Activated T-cell treated with anti-CD3 and anti-CD28 coated beads for 1 hour (primary cell): ENCODE data around the gene WEE2.
"Not testable (repeated sequence)": the region's sequence is repeated elsewhere in the genome, so short reads cannot be mapped to it uniquely, and the experiment has no call there.

ENCODE experiments used
- DNase-seq: peaks from one replicate; pipeline ENCODE4 v3.0.0-alpha.2; 2020; ENCODE audit warnings: low read depth

Gene WEE2

GRCh38 chr7:141708351-141708750, at the start of gene WEE2:
TSS of gene WEE2 (plus strand) at chr7:141708353. CDS start at chr7:141708759, 406 bp downstream.
- no peak for DNase-seq

GRCh38 chr7:141659501-141659900, 48.7 kb upstream of the WEE2 start:
- no peak for DNase-seq

- DNase-seq = no peak
These were observed 47.9 kb upstream of the WEE2 start for GRCh38 chr7:141660259-141660658.

GRCh38 chr7:141663081-141663849, 44.9 kb upstream of the WEE2 start:
- no peak for DNase-seq

GRCh38 chr7:141664450-141664849, 43.7 kb upstream of the WEE2 start:
- DNase-seq = no peak

GRCh38 chr7:141665208-141666035, 42.7 kb upstream of the WEE2 start:
- DNase-seq = no peak

- no peak for DNase-seq
These were observed 42.1 kb upstream of the WEE2 start for GRCh38 chr7:141666071-141666470.

GRCh38 chr7:141668853-141669252, 39.3 kb upstream of the WEE2 start:
- no peak for DNase-seq

- no peak for DNase-seq
These were observed 36.3 kb upstream of the WEE2 start for GRCh38 chr7:141671705-141672496.

GRCh38 chr7:141673346-141673745, 34.8 kb upstream of the WEE2 start:
- no peak for DNase-seq

GRCh38 chr7:141674171-141674671, 33.9 kb upstream of the WEE2 start:
- no peak for DNase-seq

GRCh38 chr7:141674702-141675101, 33.5 kb upstream of the WEE2 start:
- no peak for DNase-seq

- DNase-seq = no peak
These were observed 32.5 kb upstream of the WEE2 start for GRCh38 chr7:141675436-141676215.

GRCh38 chr7:141676618-141677017, 31.5 kb upstream of the WEE2 start:
- no peak for DNase-seq

- DNase-seq = no peak
These were observed 29.1 kb upstream of the WEE2 start for GRCh38 chr7:141679014-141679413.

GRCh38 chr7:141685285-141686023, 22.7 kb upstream of the WEE2 start:
- DNase-seq = no peak

- DNase-seq = no peak
These were observed 22.1 kb upstream of the WEE2 start for GRCh38 chr7:141686074-141686473.

- no peak for DNase-seq
These were observed 21.5 kb upstream of the WEE2 start for GRCh38 chr7:141686670-141687069.

GRCh38 chr7:141688043-141688442, 20.1 kb upstream of the WEE2 start:
- DNase-seq = no peak

GRCh38 chr7:141689072-141689825, 18.9 kb upstream of the WEE2 start:
- DNase-seq = not testable (repeated sequence)
